ENCODE data around the gene RNF123.

RNF123 gene

GRCh38 chr3:49757197-49757596, 67.8 kb downstream of the RNF123 start:
- no peak for FAIRE-seq

GRCh38 chr3:49759226-49759625, 69.9 kb downstream of the RNF123 start:
- FAIRE-seq, result no peak

- no peak for FAIRE-seq
Measured at GRCh38 chr3:49761661-49762060, 72.3 kb downstream of the RNF123 start.

- no peak for FAIRE-seq
Measured at GRCh38 chr3:49763981-49764380, 74.6 kb downstream of the RNF123 start.

GRCh38 chr3:49769286-49769915, 80.0 kb downstream of the RNF123 start:
- FAIRE-seq, result no peak

GRCh38 chr3:49769926-49770325, 80.6 kb downstream of the RNF123 start:
- no peak for FAIRE-seq
